Stomach (tissue), 4 donors: Measurements from ENCODE around the gene MACROD1.

Experiments used
- CTCF ChIP-seq, 7 experiments: fragments of 450-650 bp in 4 of 7; fragments of 200-600 bp in 3 of 7; sonication (generic) in 3 of 7; IDR thresholded peaks; one replicate each; pipeline ENCODE4 v1.5.1; 2016 to 2019; ENCODE audit warnings: antibody characterized with exemption in 7 of 7, control low read depth in 2 of 7, mild to moderate bottlenecking in 1 of 7
- POLR2A ChIP-seq, 4 donors: fragments of 450-650 bp; IDR thresholded peaks; one replicate each; pipeline ENCODE4 v1.6.1; 2016; ENCODE audit warnings: antibody characterized with exemption in 4 of 4, control low read depth in 2 of 4, mild to moderate bottlenecking in 1 of 4, moderate library complexity in 1 of 4

DNA sequence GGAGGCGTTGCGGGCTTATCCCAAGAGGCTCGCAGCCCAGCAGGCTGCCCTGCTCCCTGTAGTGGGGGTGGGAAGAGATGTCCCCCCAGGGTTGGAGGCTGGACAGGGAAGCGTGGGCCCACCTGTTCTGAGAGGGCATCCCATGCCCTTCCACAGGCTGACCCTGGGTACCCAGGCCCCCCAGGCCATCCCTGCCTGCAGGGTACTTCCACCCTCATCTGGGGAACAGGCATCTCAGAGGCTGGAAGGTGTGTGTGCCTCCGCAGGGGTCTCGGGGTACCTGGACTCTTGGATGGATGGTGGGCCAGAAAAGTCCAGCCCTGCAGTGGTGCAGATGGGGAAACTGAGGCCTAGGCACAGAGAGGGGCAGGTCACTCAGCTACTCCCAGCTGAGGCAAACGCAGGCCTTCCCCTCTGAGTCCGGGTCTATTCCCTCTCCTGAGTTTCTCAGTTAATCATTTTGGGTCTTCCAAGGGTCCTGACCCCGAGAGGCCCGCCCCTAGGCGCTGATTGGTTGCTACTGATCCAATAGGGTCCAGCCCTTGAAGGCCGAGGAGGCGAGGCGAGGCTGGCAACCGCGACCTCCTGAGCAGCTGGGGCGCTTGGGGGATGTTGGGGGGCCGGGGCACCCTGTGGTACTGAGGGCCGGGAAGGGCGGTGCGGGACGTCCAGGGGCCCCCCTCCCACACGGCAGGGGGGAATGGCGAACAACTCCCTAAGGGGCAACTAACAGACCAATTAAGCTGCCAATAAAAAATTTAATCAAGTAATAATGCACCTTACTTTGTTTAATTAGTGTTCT, 106.4 kb downstream of the MACROD1 start:
- no peak for TF ChIP-seq CTCF (IDR thresholded peaks at IDR 0.05)
- TF ChIP-seq POLR2A (IDR thresholded peaks at IDR 0.05): no peak
